ENCODE measurements around the gene CYP27A1.

DNA sequence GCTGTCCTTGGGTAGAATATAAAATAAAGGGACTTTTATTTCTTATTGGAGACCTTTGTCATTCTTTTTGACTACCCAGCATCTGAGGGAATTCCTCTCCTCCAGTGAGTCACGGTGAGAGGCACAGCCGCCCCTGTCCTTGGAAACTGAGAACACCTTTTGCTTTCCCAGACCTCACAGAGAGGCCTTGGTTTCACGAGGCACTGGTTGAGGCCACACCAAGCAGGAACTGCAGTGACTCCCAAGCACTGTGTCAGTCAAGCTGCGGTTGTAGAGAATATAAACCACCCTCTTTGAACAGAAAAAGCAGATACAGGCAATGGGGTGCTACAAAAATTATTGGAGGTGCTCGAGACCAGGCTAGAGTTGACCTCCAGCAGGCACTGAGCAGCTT, 33.3 kb downstream of the CYP27A1 start:
- TF ChIP-seq CTCF (IDR thresholded peaks at IDR 0.05): no peak
- TF ChIP-seq POLR2A (IDR thresholded peaks at IDR 0.05): no peak

Measured in vagina (tissue), 2 donors.